Measurements from ENCODE around the gene GALNT7. TPM values are rescaled to one million over a fixed set of nuclear protein-coding genes. Genes with fewer than 3 reads are reported as not detected.

Gene GALNT7
- total RNA-seq, 1 donor, result 18.8 TPM

- no peak overlapping the region for H3K4me3 ChIP-seq (ENCODE audit: insufficient read depth, low read length)
- H2AFZ ChIP-seq (ENCODE audit: low read length), result no peak overlapping the region
- H3K27ac ChIP-seq (ENCODE audit: low read depth, low read length), result no peak overlapping the region
- no peaks in the 10 kb centered on the region for H3K9me3 ChIP-seq (ENCODE audit: low read depth, low read length)
- TF ChIP-seq, protein P1, sequence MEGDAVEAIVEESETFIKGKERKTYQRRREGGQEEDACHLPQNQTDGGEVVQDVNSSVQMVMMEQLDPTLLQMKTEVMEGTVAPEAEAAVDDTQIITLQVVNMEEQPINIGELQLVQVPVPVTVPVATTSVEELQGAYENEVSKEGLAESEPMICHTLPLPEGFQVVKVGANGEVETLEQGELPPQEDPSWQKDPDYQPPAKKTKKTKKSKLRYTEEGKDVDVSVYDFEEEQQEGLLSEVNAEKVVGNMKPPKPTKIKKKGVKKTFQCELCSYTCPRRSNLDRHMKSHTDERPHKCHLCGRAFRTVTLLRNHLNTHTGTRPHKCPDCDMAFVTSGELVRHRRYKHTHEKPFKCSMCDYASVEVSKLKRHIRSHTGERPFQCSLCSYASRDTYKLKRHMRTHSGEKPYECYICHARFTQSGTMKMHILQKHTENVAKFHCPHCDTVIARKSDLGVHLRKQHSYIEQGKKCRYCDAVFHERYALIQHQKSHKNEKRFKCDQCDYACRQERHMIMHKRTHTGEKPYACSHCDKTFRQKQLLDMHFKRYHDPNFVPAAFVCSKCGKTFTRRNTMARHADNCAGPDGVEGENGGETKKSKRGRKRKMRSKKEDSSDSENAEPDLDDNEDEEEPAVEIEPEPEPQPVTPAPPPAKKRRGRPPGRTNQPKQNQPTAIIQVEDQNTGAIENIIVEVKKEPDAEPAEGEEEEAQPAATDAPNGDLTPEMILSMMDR (IDR thresholded peaks at IDR 0.05; ENCODE audit: extremely low read depth, low read depth, low read length), result no peak
- H3K4me1 ChIP-seq (ENCODE audit: insufficient read depth, low read length), result peaks cover 35% of the 10 kb centered on the region
- no peaks in the 10 kb centered on the region for H3K27me3 ChIP-seq (ENCODE audit: insufficient read depth, low read length)
- H3K79me2 ChIP-seq (ENCODE audit: insufficient read depth, low read length), result peaks cover 19% of the 10 kb centered on the region
- no peak for DNase-seq (ENCODE audit: insufficient read length, low spot score, missing footprints)
- no peaks in the 10 kb centered on the region for H3K36me3 ChIP-seq (ENCODE audit: insufficient read depth, low read length)
- no peaks in the 10 kb centered on the region for H4K20me1 ChIP-seq (ENCODE audit: insufficient read depth, low read length)
- no peak overlapping the region for H3K4me2 ChIP-seq (ENCODE audit: insufficient read depth, low read length)
Observed at GRCh38 chr4:173185847-173186510, 17.4 kb downstream of the GALNT7 start.

- H3K9me3 ChIP-seq (ENCODE audit: low read depth, low read length), result no peaks in the 10 kb centered on the region
- H3K4me1 ChIP-seq (ENCODE audit: insufficient read depth, low read length), result peaks cover 27% of the 10 kb centered on the region
- no peaks in the 10 kb centered on the region for H4K20me1 ChIP-seq (ENCODE audit: insufficient read depth, low read length)
- no peak overlapping the region for H3K27ac ChIP-seq (ENCODE audit: low read depth, low read length)
- peaks cover 19% of the 10 kb centered on the region for H3K79me2 ChIP-seq (ENCODE audit: insufficient read depth, low read length)
- H3K36me3 ChIP-seq (ENCODE audit: insufficient read depth, low read length), result no peaks in the 10 kb centered on the region
- no peak overlapping the region for H2AFZ ChIP-seq (ENCODE audit: low read length)
- TF ChIP-seq, protein P1 (IDR thresholded peaks at IDR 0.05; ENCODE audit: extremely low read depth, low read depth, low read length), result no peak
- DNase-seq (ENCODE audit: insufficient read length, low spot score, missing footprints), result no peak
- no peak overlapping the region for H3K4me2 ChIP-seq (ENCODE audit: insufficient read depth, low read length)
- no peaks in the 10 kb centered on the region for H3K27me3 ChIP-seq (ENCODE audit: insufficient read depth, low read length)
- no peak overlapping the region for H3K4me3 ChIP-seq (ENCODE audit: insufficient read depth, low read length)
Observed at GRCh38 chr4:173187732-173188131, 19.1 kb downstream of the GALNT7 start.

DNA sequence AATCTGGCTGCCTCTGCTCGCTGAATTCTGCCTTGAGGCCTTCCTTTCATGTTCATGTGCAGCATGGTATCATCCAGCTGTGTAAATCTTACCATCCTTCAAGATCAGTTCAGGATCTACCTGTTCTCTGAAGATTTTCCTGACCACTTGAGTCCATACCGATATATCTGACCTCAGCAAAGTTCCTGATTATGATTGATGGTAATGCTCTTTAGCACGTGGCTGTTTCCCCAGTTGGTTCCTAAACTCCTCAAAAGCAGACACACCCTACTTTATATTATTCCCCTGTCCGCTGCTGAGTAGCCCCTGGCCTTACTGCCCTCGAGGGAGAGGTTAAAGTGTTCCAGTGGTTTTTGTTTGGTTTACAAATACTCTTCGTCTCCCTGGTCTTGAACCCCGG lies 20.0 kb downstream of the GALNT7 start:
- no peak for DNase-seq (ENCODE audit: insufficient read length, low spot score, missing footprints)
- H3K4me2 ChIP-seq (ENCODE audit: insufficient read depth, low read length), result no peak overlapping the region
- no peak overlapping the region for H3K4me3 ChIP-seq (ENCODE audit: insufficient read depth, low read length)
- H3K79me2 ChIP-seq (ENCODE audit: insufficient read depth, low read length), result peaks cover 19% of the 10 kb centered on the region
- TF ChIP-seq, protein P1 (IDR thresholded peaks at IDR 0.05; ENCODE audit: extremely low read depth, low read depth, low read length), result no peak
- no peak overlapping the region for H3K27ac ChIP-seq (ENCODE audit: low read depth, low read length)
- no peaks in the 10 kb centered on the region for H3K27me3 ChIP-seq (ENCODE audit: insufficient read depth, low read length)
- H3K9me3 ChIP-seq (ENCODE audit: low read depth, low read length), result no peaks in the 10 kb centered on the region
- no peak overlapping the region for H2AFZ ChIP-seq (ENCODE audit: low read length)
- H3K4me1 ChIP-seq (ENCODE audit: insufficient read depth, low read length), result peaks cover 24% of the 10 kb centered on the region
- no peaks in the 10 kb centered on the region for H3K36me3 ChIP-seq (ENCODE audit: insufficient read depth, low read length)
- no peaks in the 10 kb centered on the region for H4K20me1 ChIP-seq (ENCODE audit: insufficient read depth, low read length)

GRCh38 chr4:173189117-173189693 lies 20.6 kb downstream of the GALNT7 start:
- Histone ChIP-seq H2AFZ (ENCODE audit: low read length) (no peak overlapping the region), H3K27ac (ENCODE audit: low read depth, low read length) (no peak overlapping the region), H3K27me3 (ENCODE audit: insufficient read depth, low read length) (no peaks in the 10 kb centered on the region), H3K79me2 (ENCODE audit: insufficient read depth, low read length) (peaks cover 19% of the 10 kb centered on the region), H3K4me3 (ENCODE audit: insufficient read depth, low read length) (no peak overlapping the region), H3K4me2 (ENCODE audit: insufficient read depth, low read length) (no peak overlapping the region), H3K36me3 (ENCODE audit: insufficient read depth, low read length) (no peaks in the 10 kb centered on the region), H3K9me3 (ENCODE audit: low read depth, low read length) (no peaks in the 10 kb centered on the region), H3K4me1 (ENCODE audit: insufficient read depth, low read length) (peaks cover 24% of the 10 kb centered on the region), H4K20me1 (ENCODE audit: insufficient read depth, low read length) (no peaks in the 10 kb centered on the region)
- TF ChIP-seq, protein P1 (IDR thresholded peaks at IDR 0.05; ENCODE audit: extremely low read depth, low read depth, low read length), result no peak
- no peak for DNase-seq (ENCODE audit: insufficient read length, low spot score, missing footprints)

Data from osteoblast (primary cell).